Neutrophil (primary cell): ENCODE data around the gene CENPH.

ENCODE experiments used
- H3K27ac ChIP-seq: fragments of 200-600 bp; sonication (generic); 2 replicates; pipeline ENCODE4 v1.5.1; 2016; ENCODE audit warnings: mild to moderate bottlenecking, moderate library complexity
- H3K27me3 ChIP-seq: fragments of 200-600 bp; sonication (generic); 2 replicates; pipeline ENCODE4 v1.6.0; 2016; ENCODE audit warnings: mild to moderate bottlenecking
- H3K36me3 ChIP-seq: fragments of 200-600 bp; sonication (generic); 2 replicates; pipeline ENCODE4 v1.5.1; 2017
- H3K4me1 ChIP-seq, 2 experiments: fragments of 200-600 bp in 1 of 2; sonication (generic) in 1 of 2; 1 replicate in 1 of 2; 2 replicates in 1 of 2; pipeline versions ENCODE4 v1.5.1 to v1.6.1; 2013 to 2016; ENCODE audit warnings: low read depth in 1 of 2, low read length in 1 of 2, mild to moderate bottlenecking in 1 of 2, moderate library complexity in 1 of 2; ENCODE audit not compliant: control insufficient read depth in 1 of 2, insufficient read depth in 1 of 2
- H3K4me3 ChIP-seq, 2 experiments: fragments of 200-600 bp in 1 of 2; sonication (generic) in 1 of 2; 1 replicate in 1 of 2; 2 replicates in 1 of 2; pipeline ENCODE4 v1.5.1; 2013 to 2016; ENCODE audit warnings: low read depth in 1 of 2, low read length in 1 of 2, mild to moderate bottlenecking in 1 of 2, moderate library complexity in 1 of 2
- H3K9me3 ChIP-seq: fragments of 200-600 bp; sonication (generic); 2 replicates; pipeline ENCODE4 v1.5.1; 2016
- TF ChIP-seq, protein P1 (sequence below): fragments of 200-600 bp; sonication (generic); IDR thresholded peaks from 2 replicates; pipeline ENCODE4 v1.5.1; 2016; ENCODE audit warnings: antibody characterized with exemption

The CENPH gene

DNA sequence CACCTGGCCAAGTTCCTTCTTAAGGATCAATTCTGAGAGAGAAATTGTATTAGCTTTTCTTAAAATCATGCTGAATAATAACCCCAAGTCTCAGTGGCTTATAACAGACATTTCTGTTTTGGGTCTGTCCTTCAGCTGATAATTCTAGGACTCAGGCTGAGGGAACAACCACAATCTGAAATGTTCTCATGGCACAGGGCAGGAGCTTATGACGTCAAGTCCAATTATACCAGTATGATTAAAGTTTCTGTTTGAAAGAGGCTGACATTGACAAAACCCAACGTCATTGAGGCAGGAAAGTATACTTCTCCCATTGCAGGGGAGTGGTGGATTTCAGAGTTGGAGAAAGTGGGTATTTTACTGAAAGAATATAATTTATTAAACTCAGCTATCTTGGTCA lies 21.8 kb downstream of the CENPH start:
- no peak overlapping the region for H3K27ac ChIP-seq
- no peaks in the 10 kb centered on the region for H3K9me3 ChIP-seq
- no peaks in the 10 kb centered on the region for H3K36me3 ChIP-seq
- no peak overlapping the region for H3K4me3 ChIP-seq
- no peaks in the 10 kb centered on the region for H3K4me1 ChIP-seq
- no peaks in the 10 kb centered on the region for H3K27me3 ChIP-seq
- TF ChIP-seq, protein P1, sequence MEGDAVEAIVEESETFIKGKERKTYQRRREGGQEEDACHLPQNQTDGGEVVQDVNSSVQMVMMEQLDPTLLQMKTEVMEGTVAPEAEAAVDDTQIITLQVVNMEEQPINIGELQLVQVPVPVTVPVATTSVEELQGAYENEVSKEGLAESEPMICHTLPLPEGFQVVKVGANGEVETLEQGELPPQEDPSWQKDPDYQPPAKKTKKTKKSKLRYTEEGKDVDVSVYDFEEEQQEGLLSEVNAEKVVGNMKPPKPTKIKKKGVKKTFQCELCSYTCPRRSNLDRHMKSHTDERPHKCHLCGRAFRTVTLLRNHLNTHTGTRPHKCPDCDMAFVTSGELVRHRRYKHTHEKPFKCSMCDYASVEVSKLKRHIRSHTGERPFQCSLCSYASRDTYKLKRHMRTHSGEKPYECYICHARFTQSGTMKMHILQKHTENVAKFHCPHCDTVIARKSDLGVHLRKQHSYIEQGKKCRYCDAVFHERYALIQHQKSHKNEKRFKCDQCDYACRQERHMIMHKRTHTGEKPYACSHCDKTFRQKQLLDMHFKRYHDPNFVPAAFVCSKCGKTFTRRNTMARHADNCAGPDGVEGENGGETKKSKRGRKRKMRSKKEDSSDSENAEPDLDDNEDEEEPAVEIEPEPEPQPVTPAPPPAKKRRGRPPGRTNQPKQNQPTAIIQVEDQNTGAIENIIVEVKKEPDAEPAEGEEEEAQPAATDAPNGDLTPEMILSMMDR: no peak

DNA sequence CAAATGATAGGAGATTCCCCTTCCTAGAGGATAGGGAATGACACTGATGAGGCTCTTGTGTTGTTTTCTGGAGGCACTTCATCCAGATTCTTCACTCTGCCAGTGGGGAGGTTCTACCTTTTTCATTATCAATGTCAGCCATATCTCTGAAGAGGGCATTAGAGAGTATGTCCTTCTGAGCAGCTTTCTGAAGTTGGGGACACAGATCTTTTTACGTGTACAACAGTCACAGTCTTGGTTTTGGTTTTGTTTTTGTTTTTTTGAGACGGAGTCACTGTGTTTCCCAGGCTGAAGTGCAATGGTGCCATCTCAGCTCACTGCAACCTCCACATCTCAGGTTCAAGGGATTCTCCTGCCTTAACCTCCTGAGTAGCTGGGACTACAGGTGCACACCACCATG lies 22.6 kb downstream of the CENPH start:
- Histone ChIP-seq H3K9me3 (no peaks in the 10 kb centered on the region), H3K27ac (no peak overlapping the region), H3K27me3 (no peaks in the 10 kb centered on the region), H3K36me3 (no peaks in the 10 kb centered on the region), H3K4me3 (no peak overlapping the region), H3K4me1 (peaks cover 0 to under 1% of the 10 kb centered on the region in 2 experiments)
- TF ChIP-seq, protein P1: no peak

DNA sequence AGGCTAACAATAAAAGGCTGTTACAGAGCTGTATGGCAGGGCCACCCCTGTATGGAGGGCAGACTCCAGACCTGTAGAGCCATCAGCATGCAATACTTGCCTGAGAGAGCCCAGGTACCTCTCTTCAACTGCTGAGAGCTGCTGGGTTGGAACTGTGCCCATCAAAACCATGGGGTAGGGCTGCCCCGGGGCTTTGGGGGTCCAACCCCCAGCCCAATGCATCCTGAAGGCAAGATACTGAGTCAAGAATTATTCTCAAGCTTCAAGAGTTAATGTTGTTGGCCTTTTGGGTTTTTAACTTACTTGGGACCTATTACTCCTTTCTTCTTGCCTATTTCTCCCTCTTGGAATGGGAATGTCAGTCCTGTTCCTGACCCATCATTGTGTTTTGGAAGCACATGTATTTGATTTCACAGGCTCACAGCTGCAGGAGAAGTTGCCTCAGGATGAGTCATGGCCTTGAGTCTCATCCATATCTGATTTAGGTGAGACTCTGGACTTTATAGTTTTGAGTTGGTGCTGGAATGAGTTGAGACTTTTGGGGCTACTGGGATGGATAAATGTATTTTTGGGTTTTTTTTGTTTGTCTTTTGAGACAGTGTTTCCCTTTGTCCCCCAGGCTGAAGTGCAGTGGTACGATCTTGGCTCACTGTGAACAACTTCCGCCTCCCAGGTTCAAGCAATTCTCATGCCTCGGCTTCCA lies 24.3 kb downstream of the CENPH start:
- H3K4me3 ChIP-seq: no peak overlapping the region
- H3K4me1 ChIP-seq: peaks cover 4 to 10% of the 10 kb centered on the region in 2 experiments
- no peaks in the 10 kb centered on the region for H3K9me3 ChIP-seq
- H3K27ac ChIP-seq: no peak overlapping the region
- H3K36me3 ChIP-seq: no peaks in the 10 kb centered on the region
- TF ChIP-seq, protein P1: no peak
- no peaks in the 10 kb centered on the region for H3K27me3 ChIP-seq

DNA sequence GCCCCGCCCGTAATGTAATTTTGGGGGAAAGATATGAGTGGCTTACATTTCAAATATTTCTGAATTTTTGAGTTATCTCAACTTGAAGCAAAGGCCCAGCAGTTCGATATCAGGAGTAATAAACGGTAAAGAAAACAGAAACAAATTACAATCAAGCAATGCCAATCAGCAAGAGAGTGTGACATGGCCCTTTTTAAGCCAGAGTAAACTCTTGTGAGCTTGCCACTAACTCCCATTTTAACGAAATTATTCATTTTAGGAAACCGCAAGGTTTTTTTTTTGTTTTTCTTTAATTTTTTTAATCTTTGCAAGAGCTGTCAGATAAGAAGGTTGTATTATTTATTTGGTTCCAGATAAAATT lies 27.7 kb downstream of the CENPH start:
- H3K27me3 ChIP-seq: no peaks in the 10 kb centered on the region
- H3K4me3 ChIP-seq: peak overlapping the region; percentile 83 to 86
- TF ChIP-seq, protein P1: no peak
- peaks cover 6 to 17% of the 10 kb centered on the region in 2 experiments for H3K4me1 ChIP-seq
- H3K27ac ChIP-seq: peak overlapping the region; percentile 89
- H3K9me3 ChIP-seq: no peaks in the 10 kb centered on the region
- H3K36me3 ChIP-seq: no peaks in the 10 kb centered on the region

DNA sequence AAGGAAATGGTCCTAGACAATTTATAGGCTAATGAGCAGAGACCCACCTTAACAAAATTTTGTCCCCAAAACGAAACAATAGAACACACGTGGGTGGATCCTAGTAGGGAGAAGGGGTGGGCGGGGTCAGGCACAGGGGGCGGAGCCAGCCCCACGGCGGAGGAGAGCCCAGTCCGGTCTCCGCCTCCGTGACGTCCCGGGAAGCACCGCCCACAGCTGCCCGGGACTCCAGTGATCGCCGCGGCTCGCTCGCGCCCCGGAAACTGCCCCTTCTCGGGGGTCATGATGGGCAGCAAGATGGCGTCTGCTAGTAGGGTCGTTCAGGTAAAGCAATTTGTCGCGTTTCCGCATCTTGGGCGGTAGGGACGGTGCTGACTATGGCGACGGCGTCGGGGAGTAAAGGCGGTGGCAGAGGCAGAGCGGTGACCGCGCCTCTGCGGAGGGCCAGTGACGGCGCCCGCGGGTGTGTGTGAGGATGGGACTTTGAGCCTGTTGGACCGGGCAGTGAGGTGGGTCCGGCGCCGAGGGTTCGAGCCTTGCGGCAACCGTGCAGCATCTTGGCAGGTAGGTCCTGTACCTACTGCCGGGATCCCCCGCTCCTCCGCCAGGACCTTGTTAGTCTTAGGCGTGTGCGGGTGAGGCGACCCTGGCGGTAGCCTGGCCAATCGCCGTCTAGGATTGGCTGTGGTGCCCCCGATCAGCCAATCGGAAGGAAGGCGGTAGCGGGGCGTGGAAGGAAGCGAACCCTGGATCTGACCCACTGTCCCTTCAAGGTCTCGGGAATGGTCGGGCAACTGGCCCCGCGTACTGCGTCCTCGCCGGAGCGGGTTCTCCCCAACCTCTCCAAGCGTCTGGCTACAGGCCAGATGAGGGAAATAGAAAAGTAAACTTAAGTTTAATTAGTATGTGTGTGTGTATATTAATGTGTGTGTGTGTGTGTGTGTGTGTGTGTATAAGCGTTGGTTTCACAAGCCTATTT lies 28.5 kb downstream of the CENPH start:
- Histone ChIP-seq H3K36me3 (no peaks in the 10 kb centered on the region), H3K27me3 (no peaks in the 10 kb centered on the region), H3K4me3 (peak overlapping the region; percentile 83 to 86), H3K9me3 (no peaks in the 10 kb centered on the region), H3K27ac (peak overlapping the region; percentile 89), H3K4me1 (peaks cover 6 to 17% of the 10 kb centered on the region in 2 experiments)
- TF ChIP-seq, protein P1: peak; percentile 35
